ENCODE data around the gene GPR108. TPM values are rescaled to one million over a fixed set of nuclear protein-coding genes. Genes with fewer than 3 reads are reported as not detected.

Gene GPR108
- total RNA-seq, 1 donor from 2014 or later = 57.6 TPM

DNA sequence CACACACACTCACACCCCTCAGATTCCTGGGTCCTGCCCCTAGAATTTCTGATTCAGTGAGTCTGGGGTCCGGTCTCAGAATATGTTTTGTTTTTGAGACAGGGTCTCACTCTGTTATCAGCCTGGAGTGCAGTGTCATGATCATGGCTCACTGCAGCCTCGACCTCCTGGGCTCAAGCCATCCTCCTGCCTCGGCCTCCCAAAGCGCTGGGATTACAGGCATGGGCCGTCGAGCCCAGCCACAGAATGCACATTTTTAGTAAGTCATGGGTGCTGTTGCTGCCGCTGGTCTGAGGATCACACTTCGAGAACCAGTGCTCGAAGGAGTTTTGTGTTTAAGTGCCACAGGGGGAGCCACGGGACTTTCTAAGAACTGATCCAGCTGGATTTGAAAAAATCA is 45.4 kb downstream of the GPR108 start:
- intact Hi-C loops (cut with DNase I) = no loop called here
- no peak overlapping the region for H3K27ac ChIP-seq
- H3K9me3 ChIP-seq = no peaks in the 10 kb centered on the region
- no peaks in the 10 kb centered on the region for H3K27me3 ChIP-seq
- no peaks in the 10 kb centered on the region for H3K36me3 ChIP-seq
- TF ChIP-seq, protein P1, sequence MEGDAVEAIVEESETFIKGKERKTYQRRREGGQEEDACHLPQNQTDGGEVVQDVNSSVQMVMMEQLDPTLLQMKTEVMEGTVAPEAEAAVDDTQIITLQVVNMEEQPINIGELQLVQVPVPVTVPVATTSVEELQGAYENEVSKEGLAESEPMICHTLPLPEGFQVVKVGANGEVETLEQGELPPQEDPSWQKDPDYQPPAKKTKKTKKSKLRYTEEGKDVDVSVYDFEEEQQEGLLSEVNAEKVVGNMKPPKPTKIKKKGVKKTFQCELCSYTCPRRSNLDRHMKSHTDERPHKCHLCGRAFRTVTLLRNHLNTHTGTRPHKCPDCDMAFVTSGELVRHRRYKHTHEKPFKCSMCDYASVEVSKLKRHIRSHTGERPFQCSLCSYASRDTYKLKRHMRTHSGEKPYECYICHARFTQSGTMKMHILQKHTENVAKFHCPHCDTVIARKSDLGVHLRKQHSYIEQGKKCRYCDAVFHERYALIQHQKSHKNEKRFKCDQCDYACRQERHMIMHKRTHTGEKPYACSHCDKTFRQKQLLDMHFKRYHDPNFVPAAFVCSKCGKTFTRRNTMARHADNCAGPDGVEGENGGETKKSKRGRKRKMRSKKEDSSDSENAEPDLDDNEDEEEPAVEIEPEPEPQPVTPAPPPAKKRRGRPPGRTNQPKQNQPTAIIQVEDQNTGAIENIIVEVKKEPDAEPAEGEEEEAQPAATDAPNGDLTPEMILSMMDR (IDR thresholded peaks at IDR 0.05) = no peak
- no peak overlapping the region for H3K4me3 ChIP-seq
- DNase-seq (ENCODE audit: low spot score in 2 of 2) = no peak
- no peaks in the 10 kb centered on the region for H3K4me1 ChIP-seq

DNA sequence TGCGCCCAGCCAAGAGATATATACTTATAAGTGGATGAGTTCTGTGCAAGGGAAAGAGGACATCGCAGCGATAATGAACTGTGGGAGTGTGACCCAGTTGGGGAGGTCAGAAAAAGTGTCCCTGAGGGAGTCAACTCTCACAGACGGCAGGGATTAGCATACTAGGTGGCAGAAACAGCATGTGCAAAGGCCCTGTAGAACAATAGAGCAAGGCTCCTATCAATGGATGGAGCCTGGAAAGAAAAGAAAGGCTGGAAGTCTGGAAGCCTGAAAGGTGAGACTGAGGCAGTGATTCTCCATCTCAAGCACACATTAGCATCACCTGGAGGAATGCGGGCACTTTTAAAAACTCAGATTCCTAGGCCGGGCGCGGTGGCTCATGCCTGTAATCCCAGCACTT is 46.0 kb downstream of the GPR108 start:
- H3K9me3 ChIP-seq = no peaks in the 10 kb centered on the region
- no peak for DNase-seq (ENCODE audit: low spot score in 2 of 2)
- H3K27me3 ChIP-seq = no peaks in the 10 kb centered on the region
- H3K4me1 ChIP-seq = no peaks in the 10 kb centered on the region
- TF ChIP-seq, protein P1 (IDR thresholded peaks at IDR 0.05) = no peak
- H3K4me3 ChIP-seq = no peak overlapping the region
- no peak overlapping the region for H3K27ac ChIP-seq
- no peaks in the 10 kb centered on the region for H3K36me3 ChIP-seq
- intact Hi-C loops (cut with DNase I) = no loop called here

DNA sequence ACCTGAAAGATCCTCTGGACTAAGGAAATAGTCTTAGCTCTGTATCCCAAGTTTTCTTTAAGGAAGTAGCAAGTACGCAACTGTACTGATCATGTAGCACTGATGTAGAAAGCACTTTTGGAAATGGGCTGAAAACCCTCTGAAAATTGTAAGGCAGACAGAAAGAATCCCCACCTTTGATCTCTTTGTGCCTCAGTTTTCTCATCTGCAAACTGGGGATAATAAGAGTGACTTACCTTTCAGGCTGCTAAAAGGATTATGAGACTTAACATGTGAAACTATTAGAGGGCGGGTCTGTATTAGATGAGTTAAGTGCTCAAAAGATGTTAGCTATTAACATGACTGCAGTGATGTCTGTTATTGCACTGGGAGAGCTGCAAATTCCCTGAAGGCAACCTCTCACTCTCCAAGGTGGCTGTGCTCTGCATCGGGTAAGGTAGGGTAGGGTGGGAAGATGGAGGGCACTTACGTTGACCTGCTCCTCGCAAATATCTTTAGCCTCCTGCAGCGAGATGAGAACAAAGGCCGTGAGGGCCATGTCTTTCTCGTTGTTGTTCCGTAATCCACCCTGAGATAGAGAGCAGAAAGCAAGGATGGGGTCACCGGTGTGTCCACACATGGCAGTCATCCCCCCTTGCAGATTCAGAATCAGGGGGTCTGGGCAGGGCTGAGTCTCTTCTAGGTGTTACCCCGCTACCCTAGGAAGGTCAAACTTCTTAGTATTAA is 47.1 kb downstream of the GPR108 start:
- DNase-seq (ENCODE audit: low spot score in 2 of 2) = no peak
- H3K36me3 ChIP-seq = no peaks in the 10 kb centered on the region

DNA sequence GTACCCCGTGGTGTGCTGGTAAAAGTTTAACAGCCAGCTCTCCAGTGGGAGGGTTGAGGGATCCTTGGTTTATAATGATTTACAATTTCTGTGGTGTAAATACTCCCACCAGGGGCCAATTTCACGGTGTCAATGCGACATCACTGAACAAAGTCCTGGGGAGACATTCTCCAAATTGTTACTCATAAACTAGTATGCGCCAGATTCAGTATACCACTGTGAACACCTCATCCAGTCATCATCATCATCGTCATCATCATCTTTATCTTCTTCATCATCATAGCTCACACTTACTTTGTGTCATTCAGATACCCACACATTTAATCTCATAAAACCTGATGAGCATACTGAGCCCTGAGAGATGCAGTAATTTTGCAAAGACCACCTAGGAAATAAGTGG is 50.3 kb downstream of the GPR108 start:
- H3K4me3 ChIP-seq = no peak overlapping the region
- TF ChIP-seq, protein P1 (IDR thresholded peaks at IDR 0.05) = no peak
- H3K4me1 ChIP-seq = no peaks in the 10 kb centered on the region
- intact Hi-C loops (cut with DNase I) = no loop called here
- no peaks in the 10 kb centered on the region for H3K9me3 ChIP-seq
- no peak for DNase-seq (ENCODE audit: low spot score in 2 of 2)
- no peak overlapping the region for H3K27ac ChIP-seq
- H3K27me3 ChIP-seq = no peaks in the 10 kb centered on the region
- H3K36me3 ChIP-seq = no peaks in the 10 kb centered on the region

More for the DNA sequence above, 47.1 kb downstream of the GPR108 start:
- TF ChIP-seq, protein P1 (IDR thresholded peaks at IDR 0.05) = no peak
- Histone ChIP-seq H3K27me3 (no peaks in the 10 kb centered on the region), H3K4me1 (no peaks in the 10 kb centered on the region), H3K4me3 (no peak overlapping the region), H3K9me3 (no peaks in the 10 kb centered on the region), H3K27ac (no peak overlapping the region)
- intact Hi-C loops (cut with DNase I) = no loop called here

DNA sequence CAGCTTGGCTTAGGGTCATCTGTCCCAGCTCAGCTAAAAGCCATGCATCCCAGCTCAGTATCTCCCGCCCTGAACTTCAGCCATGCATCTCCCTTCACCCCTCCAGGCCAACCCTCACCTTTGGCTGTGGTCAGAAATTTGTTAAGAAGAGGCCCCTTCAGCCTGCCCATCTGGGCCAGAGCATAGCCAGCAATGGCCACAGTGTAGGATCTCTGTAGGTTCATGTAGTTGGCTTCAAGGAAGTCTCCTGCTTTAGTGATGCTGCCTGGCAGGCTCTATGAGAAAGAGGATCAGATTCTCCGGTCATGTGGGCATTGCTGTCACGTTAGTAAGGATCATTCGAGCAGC is 50.8 kb downstream of the GPR108 start:
- H3K4me3 ChIP-seq = no peak overlapping the region
- H3K9me3 ChIP-seq = no peaks in the 10 kb centered on the region
- intact Hi-C loops (cut with DNase I) = no loop called here
- no peaks in the 10 kb centered on the region for H3K4me1 ChIP-seq
- H3K36me3 ChIP-seq = no peaks in the 10 kb centered on the region
- TF ChIP-seq, protein P1 (IDR thresholded peaks at IDR 0.05) = no peak
- H3K27ac ChIP-seq = no peak overlapping the region
- H3K27me3 ChIP-seq = no peaks in the 10 kb centered on the region
- no peak for DNase-seq (ENCODE audit: low spot score in 2 of 2)

All from ascending aorta (tissue), 2 donors.